ENCODE data around the gene SCGB2B2.

DNA sequence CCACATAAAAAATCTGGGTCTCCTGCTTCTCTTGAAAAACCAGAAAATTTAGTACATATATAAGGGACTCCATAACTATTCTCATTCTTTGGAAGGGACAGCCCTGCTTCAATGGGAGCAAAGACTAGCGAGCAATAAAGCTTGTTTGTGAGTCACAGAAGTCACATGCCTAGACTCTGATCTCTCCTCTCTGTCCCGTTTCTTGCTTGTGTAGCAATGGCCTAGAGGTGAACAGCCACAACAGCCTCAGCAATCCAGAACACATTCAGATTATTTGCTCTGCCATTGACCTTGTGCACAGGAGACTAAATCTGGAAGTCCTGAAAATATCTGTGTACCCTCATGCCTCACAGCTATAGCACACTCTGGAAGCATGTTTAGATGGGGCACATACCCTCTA lies 43.2 kb downstream of the SCGB2B2 start:
- no peak for TF ChIP-seq YY1 (IDR thresholded peaks at IDR 0.05; ENCODE audit: low read depth)
- TF ChIP-seq CEBPB (IDR thresholded peaks at IDR 0.05), result no peak
- no peak for TF ChIP-seq EP300 (IDR thresholded peaks at IDR 0.05; ENCODE audit: borderline replicate concordance)
- no peak for TF ChIP-seq RAD21 (IDR thresholded peaks at IDR 0.05; ENCODE audit: low read depth)
- TF ChIP-seq TCF12 (IDR thresholded peaks at IDR 0.05; ENCODE audit: low read depth), result no peak
- no peak for TF ChIP-seq NFIC (IDR thresholded peaks at IDR 0.05)

Measured in Ishikawa (cell line).